NOMO-1 treated with dmso at 0.1 percent for 144 hours (cell line): ENCODE data around the gene AIF1.

ENCODE experiments used
- DNase-seq: peaks from one replicate; lab custom pipeline; 2025; ENCODE audit not compliant: unreplicated experiment; lab: John Stamatoyannopoulos, UW

Gene AIF1

GRCh38 chr6:31620586-31621319, 5.7 kb downstream of the AIF1 start, which contains the start of gene PRRC2A:
Gene PRRC2A (plus strand): TSS chr6:31620715. CDS start chr6:31622790, 2,075 bp downstream.
- DNase-seq: peak; percentile 79

DNA sequence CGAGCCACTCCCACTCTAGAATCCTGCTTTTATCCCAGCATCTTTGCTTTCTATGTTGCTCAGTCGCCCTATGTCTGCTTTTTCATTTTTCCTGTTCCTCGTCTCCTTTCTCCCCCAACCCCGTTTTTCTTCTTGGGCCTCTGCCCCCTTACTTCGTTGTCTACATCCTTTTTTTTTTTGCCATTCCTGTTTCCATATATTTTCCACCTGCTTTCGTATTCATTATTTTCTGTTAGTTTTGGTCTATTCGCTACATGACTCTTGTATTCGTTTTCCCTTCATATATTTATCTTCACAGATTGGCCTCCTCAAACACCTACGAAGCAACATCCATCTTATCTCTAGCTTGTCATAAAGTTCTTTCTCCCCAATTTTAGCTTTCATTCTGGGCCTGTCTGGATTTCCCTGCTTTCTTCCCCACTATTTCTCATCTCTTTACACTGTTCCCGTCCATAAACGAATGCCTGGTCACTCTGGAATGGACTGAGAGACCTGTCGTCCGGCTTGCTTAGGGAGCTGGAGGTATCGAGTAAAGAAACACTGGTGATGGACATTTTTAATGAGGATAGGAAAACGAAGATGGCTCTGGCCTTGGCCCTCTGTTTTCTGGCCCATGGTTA, 6.4 kb downstream of the AIF1 start:
- no peak for DNase-seq

DNA sequence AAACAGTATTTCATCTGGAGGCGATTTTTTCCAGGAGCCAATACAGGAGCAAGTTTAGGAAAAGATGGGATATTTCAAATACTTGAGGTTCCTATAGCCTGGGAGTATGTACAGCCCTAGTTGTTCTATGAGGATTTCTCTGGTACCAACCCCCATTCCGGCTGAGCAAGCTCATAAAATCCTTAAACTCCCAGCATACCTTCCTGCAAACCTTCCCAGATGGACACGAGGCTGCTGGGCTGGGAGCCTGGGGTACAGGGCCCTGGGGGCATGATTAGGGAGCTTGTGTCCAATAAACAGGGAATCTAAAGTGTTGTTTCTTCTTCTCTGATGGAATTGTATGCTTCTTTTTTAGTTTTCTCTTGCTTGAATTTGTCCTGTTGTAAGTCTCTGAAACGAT, 7.0 kb downstream of the AIF1 start:
- DNase-seq: no peak

DNA sequence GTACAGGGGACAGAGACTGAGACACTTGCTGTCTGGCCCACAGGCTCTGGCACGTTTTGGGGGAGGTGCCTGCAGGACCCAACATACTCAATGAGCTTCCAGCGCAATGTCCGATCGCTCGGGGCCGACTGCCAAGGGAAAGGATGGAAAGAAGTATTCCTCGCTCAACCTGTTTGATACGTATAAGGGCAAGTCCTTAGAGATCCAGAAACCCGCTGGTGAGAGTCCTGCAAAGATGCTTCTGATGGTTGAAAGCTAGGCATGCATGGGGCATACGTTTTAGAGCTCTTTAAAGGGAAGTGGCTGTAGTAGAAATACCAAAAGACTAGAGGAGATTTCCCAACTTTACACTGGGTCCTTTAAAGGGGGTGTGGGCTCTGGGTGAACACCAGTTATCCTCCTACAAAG, 7.7 kb downstream of the AIF1 start:
- DNase-seq: peak; percentile 16

- no peak for DNase-seq
These were observed 9.0 kb downstream of the AIF1 start for GRCh38 chr6:31624070-31624469.

- no peak for DNase-seq
These were observed 11.9 kb downstream of the AIF1 start for GRCh38 chr6:31626952-31627351.

DNA sequence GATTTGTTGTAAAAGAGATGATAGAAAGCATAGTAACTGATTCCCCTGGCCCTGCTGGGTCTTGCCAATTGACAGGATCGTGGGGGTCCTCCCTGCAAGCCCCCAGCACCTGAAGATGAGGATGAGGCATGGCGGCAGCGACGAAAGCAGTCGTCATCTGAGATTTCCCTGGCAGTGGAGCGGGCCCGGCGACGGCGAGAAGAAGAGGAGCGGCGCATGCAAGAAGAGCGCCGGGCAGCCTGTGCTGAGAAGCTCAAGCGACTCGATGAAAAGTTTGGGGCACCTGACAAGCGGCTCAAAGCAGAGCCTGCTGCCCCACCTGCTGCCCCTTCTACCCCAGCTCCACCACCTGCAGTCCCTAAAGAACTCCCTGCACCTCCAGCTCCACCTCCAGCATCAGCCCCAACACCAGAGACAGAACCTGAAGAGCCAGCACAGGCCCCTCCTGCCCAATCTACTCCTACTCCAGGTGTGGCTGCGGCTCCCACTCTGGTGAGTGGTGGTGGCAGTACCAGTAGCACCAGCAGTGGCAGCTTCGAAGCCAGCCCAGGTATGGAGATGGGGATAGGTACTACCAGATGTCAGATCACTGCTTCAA, 12.8 kb downstream of the AIF1 start:
- no peak for DNase-seq

GRCh38 chr6:31629014-31629413, 14.0 kb downstream of the AIF1 start:
- no peak for DNase-seq

DNA sequence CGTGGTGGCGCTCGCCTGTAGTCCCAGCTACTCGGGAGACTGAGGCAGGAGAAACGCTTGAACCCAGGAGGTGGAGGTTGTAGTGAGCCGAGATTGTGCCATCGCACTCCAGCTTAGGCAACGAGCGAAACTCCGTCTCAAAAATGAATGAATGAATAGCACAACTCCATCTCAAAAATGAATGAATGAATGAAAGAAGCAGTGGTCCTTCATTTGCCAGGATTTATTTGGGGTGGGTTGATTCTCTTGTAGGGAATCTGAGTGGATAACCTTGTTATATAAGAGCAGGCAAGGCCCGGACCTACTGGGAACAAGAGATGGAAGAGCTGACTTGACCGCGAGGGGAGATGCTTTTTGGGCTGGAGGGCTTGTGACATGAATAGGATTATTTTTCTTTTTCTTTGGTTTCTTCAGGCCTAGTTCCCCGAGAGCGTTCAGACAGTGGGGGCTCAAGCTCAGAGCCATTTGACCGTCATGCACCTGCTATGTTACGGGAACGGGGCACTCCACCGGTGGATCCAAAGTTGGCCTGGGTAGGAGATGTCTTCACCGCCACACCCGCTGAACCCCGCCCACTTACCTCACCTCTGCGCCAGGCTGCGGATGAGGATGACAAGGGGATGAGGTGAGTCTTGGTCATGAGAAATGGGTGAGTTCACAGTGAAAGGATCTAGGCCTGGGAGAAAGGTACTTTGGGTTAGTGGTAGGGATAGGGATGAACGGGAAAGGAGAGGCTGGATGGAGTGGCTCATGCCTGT, 15.3 kb downstream of the AIF1 start:
- no peak for DNase-seq

DNA sequence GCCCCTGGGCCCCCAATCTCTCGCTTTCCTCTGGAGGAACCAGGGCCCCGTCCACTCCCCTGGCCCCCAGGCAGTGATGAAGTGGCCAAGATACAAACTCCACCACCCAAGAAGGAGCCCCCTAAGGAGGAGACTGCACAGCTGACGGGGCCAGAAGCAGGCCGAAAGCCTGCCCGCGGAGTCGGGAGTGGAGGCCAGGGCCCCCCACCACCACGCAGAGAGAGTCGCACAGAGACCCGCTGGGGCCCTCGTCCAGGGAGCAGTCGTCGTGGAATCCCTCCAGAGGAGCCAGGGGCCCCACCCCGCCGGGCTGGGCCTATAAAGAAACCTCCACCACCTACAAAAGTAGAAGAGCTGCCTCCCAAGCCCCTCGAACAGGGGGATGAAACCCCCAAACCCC, 16.2 kb downstream of the AIF1 start:
- DNase-seq: no peak

DNA sequence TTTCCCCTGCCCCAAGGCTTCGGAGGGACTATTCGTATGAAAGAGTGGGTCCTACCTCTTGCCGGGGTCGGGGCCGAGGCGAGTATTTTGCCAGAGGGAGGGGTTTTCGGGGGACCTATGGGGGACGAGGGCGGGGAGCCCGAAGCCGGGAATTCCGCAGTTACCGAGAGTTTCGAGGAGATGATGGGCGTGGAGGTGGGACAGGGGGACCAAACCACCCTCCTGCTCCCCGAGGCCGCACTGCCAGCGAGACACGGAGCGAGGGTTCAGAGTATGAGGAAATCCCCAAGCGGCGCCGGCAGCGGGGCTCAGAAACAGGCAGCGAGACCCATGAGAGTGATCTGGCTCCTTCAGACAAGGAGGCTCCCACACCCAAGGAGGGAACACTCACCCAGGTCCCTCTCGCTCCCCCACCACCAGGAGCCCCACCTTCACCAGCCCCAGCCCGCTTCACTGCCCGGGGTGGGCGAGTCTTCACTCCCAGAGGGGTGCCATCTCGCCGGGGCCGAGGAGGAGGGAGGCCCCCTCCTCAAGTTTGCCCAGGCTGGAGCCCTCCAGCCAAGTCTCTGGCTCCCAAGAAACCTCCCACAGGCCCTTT, 16.7 kb downstream of the AIF1 start:
- no peak for DNase-seq

DNA sequence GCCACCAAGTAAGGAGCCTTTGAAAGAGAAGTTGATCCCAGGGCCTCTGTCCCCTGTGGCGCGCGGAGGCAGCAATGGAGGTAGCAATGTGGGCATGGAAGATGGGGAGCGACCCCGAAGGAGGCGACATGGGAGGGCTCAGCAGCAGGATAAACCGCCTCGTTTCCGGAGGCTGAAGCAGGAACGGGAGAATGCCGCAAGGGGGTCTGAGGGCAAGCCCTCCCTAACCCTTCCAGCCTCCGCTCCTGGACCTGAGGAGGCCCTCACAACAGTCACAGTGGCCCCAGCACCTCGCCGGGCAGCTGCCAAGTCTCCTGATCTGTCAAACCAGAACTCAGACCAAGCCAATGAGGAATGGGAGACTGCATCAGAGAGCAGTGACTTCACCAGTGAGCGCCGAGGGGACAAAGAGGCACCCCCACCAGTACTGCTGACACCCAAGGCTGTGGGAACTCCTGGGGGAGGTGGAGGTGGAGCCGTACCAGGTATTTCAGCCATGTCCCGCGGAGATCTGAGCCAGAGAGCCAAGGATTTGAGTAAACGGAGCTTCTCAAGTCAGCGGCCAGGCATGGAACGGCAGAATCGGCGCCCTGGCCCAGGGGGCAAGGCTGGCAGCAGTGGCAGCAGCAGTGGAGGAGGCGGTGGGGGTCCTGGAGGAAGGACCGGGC, 17.4 kb downstream of the AIF1 start:
- DNase-seq: no peak

GRCh38 chr6:31633447-31633846, 18.4 kb downstream of the AIF1 start:
- DNase-seq: no peak

DNA sequence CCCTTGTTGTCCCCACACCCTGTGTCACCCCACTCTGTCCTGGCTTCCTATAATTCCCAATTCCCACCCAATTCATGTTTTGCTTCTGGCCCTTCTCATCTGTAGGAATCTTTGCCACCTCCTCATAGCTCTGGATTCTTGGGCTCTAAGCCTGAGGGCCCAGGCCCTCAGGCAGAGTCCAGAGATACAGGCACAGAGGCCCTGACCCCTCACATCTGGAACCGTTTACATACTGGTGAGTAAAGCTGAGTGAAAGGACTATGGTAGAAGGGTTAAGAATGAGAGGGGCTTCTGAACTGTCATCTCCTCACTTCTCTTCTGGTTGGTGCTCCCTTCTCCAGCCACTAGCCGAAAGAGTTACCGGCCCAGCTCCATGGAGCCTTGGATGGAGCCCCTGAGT, 19.1 kb downstream of the AIF1 start:
- no peak for DNase-seq

DNA sequence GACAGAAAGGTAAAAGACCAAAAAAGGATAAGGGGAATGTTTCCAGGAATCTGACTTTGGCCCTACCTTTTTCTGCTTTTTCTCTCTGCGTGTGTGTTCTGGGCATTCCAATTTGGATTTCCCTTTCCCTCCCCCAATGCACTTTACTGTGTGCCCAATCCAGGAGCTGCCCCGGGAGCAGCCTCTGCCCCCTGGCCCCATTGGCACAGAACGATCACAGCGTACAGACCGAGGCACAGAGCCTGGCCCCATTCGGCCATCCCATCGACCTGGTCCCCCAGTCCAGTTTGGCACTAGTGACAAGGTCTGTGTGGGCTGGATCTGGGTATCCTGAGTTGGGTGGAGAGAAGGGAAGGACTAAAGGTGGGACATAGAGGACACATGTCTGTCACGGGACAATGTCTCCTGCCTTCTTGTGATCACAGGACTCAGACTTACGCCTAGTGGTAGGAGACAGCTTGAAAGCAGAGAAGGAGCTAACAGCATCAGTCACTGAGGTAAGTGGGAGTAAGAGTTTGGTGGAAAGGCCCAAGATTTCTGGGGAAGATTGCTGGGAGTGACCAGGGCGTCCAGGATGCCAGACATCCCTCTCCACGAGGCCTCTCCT, 20.0 kb downstream of the AIF1 start:
- no peak for DNase-seq

GRCh38 chr6:31636698-31637596, 21.9 kb downstream of the AIF1 start:
- no peak for DNase-seq

DNA sequence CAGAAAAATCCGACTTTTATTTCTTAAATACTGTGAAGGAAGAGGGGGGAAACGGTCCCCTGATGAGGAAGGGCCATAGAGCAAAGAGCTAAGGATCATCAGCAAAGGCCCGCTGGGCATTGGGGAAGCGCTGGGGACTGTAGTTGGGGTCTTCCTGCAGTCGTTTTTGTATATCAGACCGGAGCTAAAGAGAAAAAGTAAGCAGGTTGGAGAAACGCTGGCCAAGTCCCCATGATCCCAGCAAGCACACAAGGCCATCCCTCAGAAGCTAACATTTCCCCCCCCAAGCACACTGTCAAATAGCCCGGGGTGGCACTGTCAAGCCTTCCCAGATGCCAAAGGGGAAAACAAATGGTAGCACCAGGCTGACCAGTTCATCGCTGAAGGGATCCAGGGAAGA, 24.0 kb downstream of the AIF1 start:
- DNase-seq: no peak

- no peak for DNase-seq
These were observed 24.4 kb downstream of the AIF1 start for GRCh38 chr6:31639449-31639861.

GRCh38 chr6:31640612-31641011, 25.6 kb downstream of the AIF1 start:
- no peak for DNase-seq
